ENCODE data around the gene GPR37.

Gene GPR37

DNA sequence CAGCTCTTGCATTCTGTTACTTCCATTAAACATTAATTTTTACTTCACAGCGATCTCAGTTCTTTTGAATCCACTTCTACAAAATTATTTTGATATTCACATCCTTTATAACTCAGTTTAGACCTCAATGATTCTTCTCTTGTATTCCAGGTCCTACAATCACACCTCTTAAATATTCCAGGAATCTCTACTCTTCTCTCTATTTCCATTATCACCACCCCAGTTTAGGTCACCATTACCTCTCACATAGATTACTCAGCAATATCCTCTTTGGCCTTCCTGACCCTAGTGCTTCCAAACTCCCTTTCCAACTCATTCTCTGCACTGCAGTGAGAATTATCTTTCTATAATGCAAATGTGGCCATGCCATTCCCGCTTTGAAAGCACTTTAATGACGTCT is 27.1 kb upstream of the GPR37 start:
- Histone ChIP-seq H3K27me3 (ENCODE audit: insufficient read depth, low read length) (no peaks in the 10 kb centered on the region), H3K9me3 (ENCODE audit: low read length) (no peaks in the 10 kb centered on the region), H3K4me1 (ENCODE audit: insufficient read depth, low read length, severe bottlenecking) (no peaks in the 10 kb centered on the region), H3K9me2 (ENCODE audit: low read depth, low read length) (no peaks in the 10 kb centered on the region), H2AFZ (ENCODE audit: low read length) (no peak overlapping the region), H3K36me3 (ENCODE audit: insufficient read depth, low read length) (no peaks in the 10 kb centered on the region), H3K4me3 (ENCODE audit: low read depth, low read length, poor library complexity, severe bottlenecking) (no peak overlapping the region), H3K9ac (ENCODE audit: low read length) (no peak overlapping the region), H3K4me2 (ENCODE audit: low read length) (no peak overlapping the region), H3F3A (ENCODE audit: insufficient read depth, low read length) (no peaks in the 10 kb centered on the region), H3K27ac (ENCODE audit: low read depth, low read length, poor library complexity, severe bottlenecking) (no peak overlapping the region), H3K79me2 (ENCODE audit: insufficient read depth, low read length) (no peaks in the 10 kb centered on the region), H4K20me1 (ENCODE audit: insufficient read depth, low read length) (no peaks in the 10 kb centered on the region)
- TF ChIP-seq EZH2 (IDR thresholded peaks at IDR 0.05; ENCODE audit: borderline replicate concordance, low read length) = no peak
- TF ChIP-seq, protein P1, sequence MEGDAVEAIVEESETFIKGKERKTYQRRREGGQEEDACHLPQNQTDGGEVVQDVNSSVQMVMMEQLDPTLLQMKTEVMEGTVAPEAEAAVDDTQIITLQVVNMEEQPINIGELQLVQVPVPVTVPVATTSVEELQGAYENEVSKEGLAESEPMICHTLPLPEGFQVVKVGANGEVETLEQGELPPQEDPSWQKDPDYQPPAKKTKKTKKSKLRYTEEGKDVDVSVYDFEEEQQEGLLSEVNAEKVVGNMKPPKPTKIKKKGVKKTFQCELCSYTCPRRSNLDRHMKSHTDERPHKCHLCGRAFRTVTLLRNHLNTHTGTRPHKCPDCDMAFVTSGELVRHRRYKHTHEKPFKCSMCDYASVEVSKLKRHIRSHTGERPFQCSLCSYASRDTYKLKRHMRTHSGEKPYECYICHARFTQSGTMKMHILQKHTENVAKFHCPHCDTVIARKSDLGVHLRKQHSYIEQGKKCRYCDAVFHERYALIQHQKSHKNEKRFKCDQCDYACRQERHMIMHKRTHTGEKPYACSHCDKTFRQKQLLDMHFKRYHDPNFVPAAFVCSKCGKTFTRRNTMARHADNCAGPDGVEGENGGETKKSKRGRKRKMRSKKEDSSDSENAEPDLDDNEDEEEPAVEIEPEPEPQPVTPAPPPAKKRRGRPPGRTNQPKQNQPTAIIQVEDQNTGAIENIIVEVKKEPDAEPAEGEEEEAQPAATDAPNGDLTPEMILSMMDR (IDR thresholded peaks at IDR 0.05; ENCODE audit: low read length) = no peak

DNA sequence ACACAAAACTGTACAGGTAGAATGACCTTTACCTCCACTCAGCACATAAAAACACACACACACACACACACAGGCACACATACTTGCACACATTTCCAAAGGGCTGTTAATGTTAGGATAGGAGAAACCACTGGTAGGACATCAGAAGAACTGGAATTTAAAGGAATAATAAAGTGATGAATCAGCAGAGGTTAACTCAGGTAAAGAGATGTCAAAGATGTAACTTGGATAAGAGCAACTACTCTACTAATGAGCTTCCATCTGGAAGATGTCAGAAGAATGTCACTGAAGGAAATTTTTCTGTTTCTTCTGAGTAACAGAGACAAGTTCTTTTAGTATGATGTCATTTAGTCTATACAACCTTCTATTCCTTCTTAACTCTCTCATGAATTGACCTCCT is 26.4 kb upstream of the GPR37 start:
- TF ChIP-seq, protein P1 (IDR thresholded peaks at IDR 0.05; ENCODE audit: low read length) = no peak
- TF ChIP-seq EZH2 (IDR thresholded peaks at IDR 0.05; ENCODE audit: borderline replicate concordance, low read length) = no peak
- Histone ChIP-seq H3K4me2 (ENCODE audit: low read length) (no peak overlapping the region), H3K27me3 (ENCODE audit: insufficient read depth, low read length) (no peaks in the 10 kb centered on the region)

DNA sequence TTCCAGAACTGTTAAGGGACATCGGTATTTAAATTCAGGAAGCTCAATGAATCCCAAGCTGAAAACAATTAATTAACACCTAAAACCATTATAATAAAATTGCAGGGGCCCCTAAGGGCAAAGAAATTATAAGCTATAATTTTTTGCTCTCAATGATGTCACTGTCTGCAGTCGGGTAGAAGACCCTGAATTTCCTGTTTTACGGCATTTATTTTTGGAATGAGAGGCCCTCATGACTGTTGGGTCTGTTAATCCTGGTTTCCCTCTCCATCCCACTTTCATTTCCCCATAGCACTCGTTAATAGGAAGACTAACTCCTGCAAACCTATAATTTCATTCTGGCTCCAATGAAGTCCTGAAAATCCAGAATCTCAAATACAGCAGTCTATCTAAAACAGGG is 25.8 kb upstream of the GPR37 start:
- Histone ChIP-seq H3K27me3 (ENCODE audit: insufficient read depth, low read length) (no peaks in the 10 kb centered on the region), H3F3A (ENCODE audit: insufficient read depth, low read length) (no peaks in the 10 kb centered on the region), H3K79me2 (ENCODE audit: insufficient read depth, low read length) (no peaks in the 10 kb centered on the region), H2AFZ (ENCODE audit: low read length) (no peak overlapping the region), H3K4me3 (ENCODE audit: low read depth, low read length, poor library complexity, severe bottlenecking) (no peak overlapping the region), H3K27ac (ENCODE audit: low read depth, low read length, poor library complexity, severe bottlenecking) (no peak overlapping the region), H3K9me3 (ENCODE audit: low read length) (no peaks in the 10 kb centered on the region), H3K9me2 (ENCODE audit: low read depth, low read length) (no peaks in the 10 kb centered on the region), H3K36me3 (ENCODE audit: insufficient read depth, low read length) (no peaks in the 10 kb centered on the region), H3K4me2 (ENCODE audit: low read length) (no peak overlapping the region), H3K9ac (ENCODE audit: low read length) (no peak overlapping the region), H3K4me1 (ENCODE audit: insufficient read depth, low read length, severe bottlenecking) (no peaks in the 10 kb centered on the region), H4K20me1 (ENCODE audit: insufficient read depth, low read length) (no peaks in the 10 kb centered on the region)
- TF ChIP-seq EZH2 (IDR thresholded peaks at IDR 0.05; ENCODE audit: borderline replicate concordance, low read length) = no peak
- TF ChIP-seq, protein P1 (IDR thresholded peaks at IDR 0.05; ENCODE audit: low read length) = no peak

More for the DNA sequence above, 26.4 kb upstream of the GPR37 start:
- Histone ChIP-seq H3K9me2 (ENCODE audit: low read depth, low read length) (no peaks in the 10 kb centered on the region), H2AFZ (ENCODE audit: low read length) (no peak overlapping the region), H4K20me1 (ENCODE audit: insufficient read depth, low read length) (no peaks in the 10 kb centered on the region), H3K4me1 (ENCODE audit: insufficient read depth, low read length, severe bottlenecking) (no peaks in the 10 kb centered on the region), H3K79me2 (ENCODE audit: insufficient read depth, low read length) (no peaks in the 10 kb centered on the region), H3K27ac (ENCODE audit: low read depth, low read length, poor library complexity, severe bottlenecking) (no peak overlapping the region), H3K9me3 (ENCODE audit: low read length) (no peaks in the 10 kb centered on the region), H3F3A (ENCODE audit: insufficient read depth, low read length) (no peaks in the 10 kb centered on the region), H3K36me3 (ENCODE audit: insufficient read depth, low read length) (no peaks in the 10 kb centered on the region), H3K4me3 (ENCODE audit: low read depth, low read length, poor library complexity, severe bottlenecking) (no peak overlapping the region), H3K9ac (ENCODE audit: low read length) (no peak overlapping the region)

Measured in OCI-LY1 (cell line).